ENCODE measurements around the gene FIZ1. TPM values are rescaled to one million over a fixed set of nuclear protein-coding genes. Genes with fewer than 3 reads are reported as not detected.

The FIZ1 gene
- polyA plus RNA-seq, 1 donor from 2014 or later = 7.4 TPM

DNA sequence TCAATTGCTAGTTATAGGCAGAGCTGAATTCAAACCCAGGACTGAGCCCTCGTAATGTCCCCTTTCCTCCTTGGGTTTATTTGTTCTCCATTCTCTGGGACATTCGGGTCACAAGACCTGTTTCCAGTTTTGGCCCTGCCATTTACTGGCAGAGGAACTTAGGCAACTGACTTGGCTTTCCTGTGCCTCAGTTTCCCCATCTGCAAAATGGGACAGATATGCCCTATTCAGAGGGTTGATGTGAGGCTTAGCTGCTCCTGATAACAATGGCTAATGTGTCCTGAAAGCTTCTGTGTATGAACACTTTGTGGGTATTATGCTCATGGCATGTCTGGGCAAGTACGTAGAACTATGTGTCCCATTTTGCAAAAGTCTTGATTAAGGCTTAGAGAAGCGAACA, 1.8 kb upstream of the FIZ1 start:
- H2AFZ ChIP-seq (ENCODE audit: low read depth, low read length) = no peak overlapping the region
- no peaks in the 10 kb centered on the region for H3K36me3 ChIP-seq (ENCODE audit: insufficient read depth, low read length)
- peaks cover 5% of the 10 kb centered on the region for H3K79me2 ChIP-seq (replicated peaks; ENCODE audit: insufficient read depth, low read length)
- no peaks in the 10 kb centered on the region for H3K9me2 ChIP-seq (ENCODE audit: insufficient read depth, low read length)
- H4K20me1 ChIP-seq (ENCODE audit: insufficient read depth) = no peaks in the 10 kb centered on the region
- H3K9ac ChIP-seq (ENCODE audit: low read length) = peak overlapping the region; percentile 91
- TF ChIP-seq EP300 (conservative IDR thresholded peaks at IDR 0.05; ENCODE audit: poor library complexity, severe bottlenecking) (no peak), TAF1 (IDR thresholded peaks at IDR 0.05; ENCODE audit: low read depth) (no peak), SMC3 (conservative IDR thresholded peaks at IDR 0.05; ENCODE audit: poor library complexity) (no peak), MXI1 (conservative IDR thresholded peaks at IDR 0.05; ENCODE audit: poor library complexity, severe bottlenecking) (no peak), EZH2 (IDR thresholded peaks at IDR 0.05; ENCODE audit: borderline replicate concordance, insufficient read depth, low read length, poor library complexity, severe bottlenecking) (no peak), RAD21 (conservative IDR thresholded peaks at IDR 0.05) (no peak), POLR2AphosphoS5 (IDR thresholded peaks at IDR 0.05) (no peak)
- TF ChIP-seq, protein P1, sequence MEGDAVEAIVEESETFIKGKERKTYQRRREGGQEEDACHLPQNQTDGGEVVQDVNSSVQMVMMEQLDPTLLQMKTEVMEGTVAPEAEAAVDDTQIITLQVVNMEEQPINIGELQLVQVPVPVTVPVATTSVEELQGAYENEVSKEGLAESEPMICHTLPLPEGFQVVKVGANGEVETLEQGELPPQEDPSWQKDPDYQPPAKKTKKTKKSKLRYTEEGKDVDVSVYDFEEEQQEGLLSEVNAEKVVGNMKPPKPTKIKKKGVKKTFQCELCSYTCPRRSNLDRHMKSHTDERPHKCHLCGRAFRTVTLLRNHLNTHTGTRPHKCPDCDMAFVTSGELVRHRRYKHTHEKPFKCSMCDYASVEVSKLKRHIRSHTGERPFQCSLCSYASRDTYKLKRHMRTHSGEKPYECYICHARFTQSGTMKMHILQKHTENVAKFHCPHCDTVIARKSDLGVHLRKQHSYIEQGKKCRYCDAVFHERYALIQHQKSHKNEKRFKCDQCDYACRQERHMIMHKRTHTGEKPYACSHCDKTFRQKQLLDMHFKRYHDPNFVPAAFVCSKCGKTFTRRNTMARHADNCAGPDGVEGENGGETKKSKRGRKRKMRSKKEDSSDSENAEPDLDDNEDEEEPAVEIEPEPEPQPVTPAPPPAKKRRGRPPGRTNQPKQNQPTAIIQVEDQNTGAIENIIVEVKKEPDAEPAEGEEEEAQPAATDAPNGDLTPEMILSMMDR (IDR thresholded peaks at IDR 0.05; ENCODE audit: poor library complexity, severe bottlenecking) = no peak
- TF ChIP-seq, protein P2, sequence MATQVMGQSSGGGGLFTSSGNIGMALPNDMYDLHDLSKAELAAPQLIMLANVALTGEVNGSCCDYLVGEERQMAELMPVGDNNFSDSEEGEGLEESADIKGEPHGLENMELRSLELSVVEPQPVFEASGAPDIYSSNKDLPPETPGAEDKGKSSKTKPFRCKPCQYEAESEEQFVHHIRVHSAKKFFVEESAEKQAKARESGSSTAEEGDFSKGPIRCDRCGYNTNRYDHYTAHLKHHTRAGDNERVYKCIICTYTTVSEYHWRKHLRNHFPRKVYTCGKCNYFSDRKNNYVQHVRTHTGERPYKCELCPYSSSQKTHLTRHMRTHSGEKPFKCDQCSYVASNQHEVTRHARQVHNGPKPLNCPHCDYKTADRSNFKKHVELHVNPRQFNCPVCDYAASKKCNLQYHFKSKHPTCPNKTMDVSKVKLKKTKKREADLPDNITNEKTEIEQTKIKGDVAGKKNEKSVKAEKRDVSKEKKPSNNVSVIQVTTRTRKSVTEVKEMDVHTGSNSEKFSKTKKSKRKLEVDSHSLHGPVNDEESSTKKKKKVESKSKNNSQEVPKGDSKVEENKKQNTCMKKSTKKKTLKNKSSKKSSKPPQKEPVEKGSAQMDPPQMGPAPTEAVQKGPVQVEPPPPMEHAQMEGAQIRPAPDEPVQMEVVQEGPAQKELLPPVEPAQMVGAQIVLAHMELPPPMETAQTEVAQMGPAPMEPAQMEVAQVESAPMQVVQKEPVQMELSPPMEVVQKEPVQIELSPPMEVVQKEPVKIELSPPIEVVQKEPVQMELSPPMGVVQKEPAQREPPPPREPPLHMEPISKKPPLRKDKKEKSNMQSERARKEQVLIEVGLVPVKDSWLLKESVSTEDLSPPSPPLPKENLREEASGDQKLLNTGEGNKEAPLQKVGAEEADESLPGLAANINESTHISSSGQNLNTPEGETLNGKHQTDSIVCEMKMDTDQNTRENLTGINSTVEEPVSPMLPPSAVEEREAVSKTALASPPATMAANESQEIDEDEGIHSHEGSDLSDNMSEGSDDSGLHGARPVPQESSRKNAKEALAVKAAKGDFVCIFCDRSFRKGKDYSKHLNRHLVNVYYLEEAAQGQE (IDR thresholded peaks at IDR 0.05; ENCODE audit: borderline replicate concordance) = no peak
- peak overlapping the region; percentile 99 for H3K27ac ChIP-seq (ENCODE audit: low read length)
- H3K4me3 ChIP-seq (ENCODE audit: low read length) = peak overlapping the region; percentile 75
- H3K4me2 ChIP-seq (ENCODE audit: low read length) = peak overlapping the region; percentile 80
- H3F3A ChIP-seq (ENCODE audit: insufficient read depth, low read length, poor library complexity, severe bottlenecking) = no peaks in the 10 kb centered on the region
- H3K9me3 ChIP-seq (ENCODE audit: low read length) = no peaks in the 10 kb centered on the region
- H3K27me3 ChIP-seq (ENCODE audit: insufficient read depth, low read depth, low read length) = no peaks in the 10 kb centered on the region

DNA sequence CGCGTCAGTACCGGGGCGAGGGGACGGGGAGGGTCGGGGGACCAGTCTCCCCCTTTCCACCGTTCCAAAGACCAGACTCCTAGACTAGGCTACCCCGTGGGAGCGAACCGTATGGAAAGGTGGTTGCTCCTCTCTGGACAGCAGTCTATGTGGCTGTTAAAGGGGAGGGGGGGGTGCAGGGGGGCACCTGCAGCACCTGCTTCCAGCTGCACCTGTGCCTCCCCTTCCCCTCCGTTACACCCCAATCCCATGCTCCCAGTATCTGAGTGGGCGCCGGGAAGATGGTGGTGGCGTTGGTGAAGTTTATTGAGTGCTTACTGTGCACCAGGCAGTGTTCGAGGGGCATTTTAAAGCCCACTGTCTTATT, 1.3 kb upstream of the FIZ1 start:
- H3K27ac ChIP-seq (ENCODE audit: low read length) = peak overlapping the region; percentile 99

More for the DNA sequence above, 1.3 kb upstream of the FIZ1 start:
- H3K79me2 ChIP-seq (replicated peaks; ENCODE audit: insufficient read depth, low read length) = peaks cover 5% of the 10 kb centered on the region
- no peaks in the 10 kb centered on the region for H3F3A ChIP-seq (ENCODE audit: insufficient read depth, low read length, poor library complexity, severe bottlenecking)
- H2AFZ ChIP-seq (ENCODE audit: low read depth, low read length) = peak overlapping the region; percentile 73
- TF ChIP-seq, protein P2 (IDR thresholded peaks at IDR 0.05; ENCODE audit: borderline replicate concordance) = no peak
- TF ChIP-seq POLR2AphosphoS5 (IDR thresholded peaks at IDR 0.05) = peak; percentile 83
- H3K27me3 ChIP-seq (ENCODE audit: insufficient read depth, low read depth, low read length) = no peaks in the 10 kb centered on the region
- no peaks in the 10 kb centered on the region for H3K9me2 ChIP-seq (ENCODE audit: insufficient read depth, low read length)
- H3K9me3 ChIP-seq (ENCODE audit: low read length) = no peaks in the 10 kb centered on the region
- H3K36me3 ChIP-seq (ENCODE audit: insufficient read depth, low read length) = no peaks in the 10 kb centered on the region
- no peaks in the 10 kb centered on the region for H4K20me1 ChIP-seq (ENCODE audit: insufficient read depth)
- H3K9ac ChIP-seq (ENCODE audit: low read length) = peak overlapping the region; percentile 91
- H3K4me3 ChIP-seq (ENCODE audit: low read length) = peak overlapping the region; percentile 75
- H3K4me2 ChIP-seq (ENCODE audit: low read length) = peak overlapping the region; percentile 80
